A549 (cell line): Measurements from ENCODE around the gene ITPRIPL1.

Source experiments
- CBX8 ChIP-seq: fragments of 200-600 bp; sonication (generic); IDR thresholded peaks from 2 replicates; pipeline ENCODE4 v1.6.1; 2016
- CHD2 ChIP-seq: fragments of 150-350 bp; IDR thresholded peaks from 2 replicates; pipeline ENCODE4 v1.6.1; 2014; ENCODE audit warnings: low read length; ENCODE audit not compliant: partially characterized antibody
- JUN ChIP-seq, 2 experiments: fragments of >200 bp; sonication (Bioruptor Twin); formaldehyde crosslinking; IDR thresholded peaks; 2 replicates in 1 of 2; 3 replicates in 1 of 2; pipeline ENCODE4 v1.6.1; 2016 to 2017

GRCh38 chr2:96342085-96342484, 17.0 kb downstream of the ITPRIPL1 start:
- no peak for TF ChIP-seq CHD2
- no peak for TF ChIP-seq CBX8
- TF ChIP-seq JUN (IDR thresholded peaks at IDR 0.05): no peak
